ENCODE results near the gene ANK3. TPM values are rescaled to one million over a fixed set of nuclear protein-coding genes. Genes with fewer than 3 reads are reported as not detected.
A peak's percentile ranks its signal among the peaks of the same experiment; 100 is the strongest.

Gene ANK3
- total and polyA plus RNA-seq, 7 donors = 11.6 to 170 (median 94.2) TPM

DNA sequence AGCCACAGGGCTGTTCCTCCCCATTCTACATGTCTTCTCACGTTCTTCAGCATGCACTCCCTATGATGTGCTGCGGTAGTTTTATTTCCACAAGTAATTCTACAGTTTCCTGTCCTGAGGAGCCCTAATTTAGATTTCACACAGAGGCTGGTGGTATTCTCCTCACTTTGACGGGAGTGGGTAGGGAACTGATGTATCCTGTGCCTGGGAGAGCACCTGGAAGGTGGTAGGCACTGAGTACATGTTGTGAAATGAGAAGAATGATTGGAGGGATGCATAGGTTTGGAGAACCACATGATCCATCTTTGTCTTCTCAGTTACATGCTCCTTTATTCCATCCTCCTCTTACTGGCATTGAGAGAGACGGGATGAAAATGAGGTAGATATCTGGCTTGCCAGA is 365.2 kb downstream of the ANK3 start:
- whole genome bisulfite sequencing, 3 donors = 77 to 83% (median 82%) methylated on average over 4 of the region's 4 CpGs
- DNase-seq (no peak), ATAC-seq (peak in 1 of 4 donors; percentile 28)
- no peaks in the 10 kb centered on the region for H3K36me3 ChIP-seq (ENCODE audit: insufficient read depth in 1 of 2, low read depth in 1 of 2)
- no peaks in the 10 kb centered on the region for H3K4me1 ChIP-seq
- H3K4me3 ChIP-seq = no peak overlapping the region
- intact Hi-C loops (cut with DNase I) = no loop called here
- H3K9me3 ChIP-seq = no peaks in the 10 kb centered on the region
- TF ChIP-seq, protein P1, sequence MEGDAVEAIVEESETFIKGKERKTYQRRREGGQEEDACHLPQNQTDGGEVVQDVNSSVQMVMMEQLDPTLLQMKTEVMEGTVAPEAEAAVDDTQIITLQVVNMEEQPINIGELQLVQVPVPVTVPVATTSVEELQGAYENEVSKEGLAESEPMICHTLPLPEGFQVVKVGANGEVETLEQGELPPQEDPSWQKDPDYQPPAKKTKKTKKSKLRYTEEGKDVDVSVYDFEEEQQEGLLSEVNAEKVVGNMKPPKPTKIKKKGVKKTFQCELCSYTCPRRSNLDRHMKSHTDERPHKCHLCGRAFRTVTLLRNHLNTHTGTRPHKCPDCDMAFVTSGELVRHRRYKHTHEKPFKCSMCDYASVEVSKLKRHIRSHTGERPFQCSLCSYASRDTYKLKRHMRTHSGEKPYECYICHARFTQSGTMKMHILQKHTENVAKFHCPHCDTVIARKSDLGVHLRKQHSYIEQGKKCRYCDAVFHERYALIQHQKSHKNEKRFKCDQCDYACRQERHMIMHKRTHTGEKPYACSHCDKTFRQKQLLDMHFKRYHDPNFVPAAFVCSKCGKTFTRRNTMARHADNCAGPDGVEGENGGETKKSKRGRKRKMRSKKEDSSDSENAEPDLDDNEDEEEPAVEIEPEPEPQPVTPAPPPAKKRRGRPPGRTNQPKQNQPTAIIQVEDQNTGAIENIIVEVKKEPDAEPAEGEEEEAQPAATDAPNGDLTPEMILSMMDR (IDR thresholded peaks at IDR 0.05) = no peak
- H3K27me3 ChIP-seq (ENCODE audit: insufficient read depth in 3 of 3, low read length in 2 of 3) = no peaks in the 10 kb centered on the region
- H3K27ac ChIP-seq = no peak overlapping the region

DNA sequence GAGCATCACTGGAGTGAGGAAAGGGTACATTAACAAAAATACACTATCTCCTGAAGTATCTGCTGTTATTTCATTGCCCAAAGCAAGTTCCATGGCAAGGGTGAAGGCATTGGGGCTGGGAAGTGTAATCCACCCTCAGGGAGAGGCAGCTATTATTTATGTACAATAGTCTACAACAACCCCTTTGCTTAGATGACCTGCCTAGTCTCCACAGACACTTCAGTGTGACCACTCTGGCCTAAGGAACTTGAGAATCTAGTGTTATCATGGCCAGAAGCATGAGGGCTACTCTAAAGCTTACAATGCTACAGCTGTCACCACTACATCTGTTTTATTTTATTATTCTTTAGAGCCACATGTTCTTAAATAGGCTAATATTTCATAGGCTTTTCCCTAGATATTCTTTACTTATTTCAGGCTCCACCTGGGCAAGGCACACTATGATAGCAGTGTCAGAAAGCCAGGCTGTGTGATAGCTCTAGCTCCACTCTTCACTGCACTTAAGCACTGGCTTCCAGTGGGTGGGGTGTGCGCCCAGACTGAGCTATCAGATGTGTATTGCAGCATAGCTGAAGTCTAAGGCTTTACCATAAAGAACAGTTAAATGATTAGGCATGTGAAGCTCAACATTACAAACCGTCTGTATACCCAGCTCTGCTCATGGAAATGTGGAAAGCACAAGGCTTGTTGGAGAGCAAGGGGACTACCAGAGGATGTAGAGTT is 366.4 kb downstream of the ANK3 start:
- ATAC-seq = peak in 1 of 4 donors; percentile 8
- no peaks in the 10 kb centered on the region for H3K27me3 ChIP-seq (ENCODE audit: insufficient read depth in 3 of 3, low read length in 2 of 3)
- 38 to 56% (median 39%) methylated on average over 2 of the region's 2 CpGs for WGBS, 3 donors
- no peaks in the 10 kb centered on the region for H3K9me3 ChIP-seq
- H3K36me3 ChIP-seq (ENCODE audit: insufficient read depth in 1 of 2, low read depth in 1 of 2) = no peaks in the 10 kb centered on the region
- H3K4me3 ChIP-seq = no peak overlapping the region
- TF ChIP-seq, protein P1 (IDR thresholded peaks at IDR 0.05) = no peak
- H3K27ac ChIP-seq = no peak overlapping the region
- H3K4me1 ChIP-seq = no peaks in the 10 kb centered on the region
- intact Hi-C loops (cut with DNase I) = no loop called here
- no peak for DNase-seq

- no peaks in the 10 kb centered on the region for H3K27me3 ChIP-seq (ENCODE audit: insufficient read depth in 3 of 3, low read length in 2 of 3)
- no peak overlapping the region for H3K4me3 ChIP-seq
- no peaks in the 10 kb centered on the region for H3K9me3 ChIP-seq
- H3K27ac ChIP-seq = no peak overlapping the region
- H3K4me1 ChIP-seq = no peaks in the 10 kb centered on the region
- DNase-seq (no peak), ATAC-seq (no peak)
- TF ChIP-seq, protein P1 (IDR thresholded peaks at IDR 0.05) = no peak
- no peaks in the 10 kb centered on the region for H3K36me3 ChIP-seq (ENCODE audit: insufficient read depth in 1 of 2, low read depth in 1 of 2)
- intact Hi-C loops (cut with DNase I) = no loop called here
- 76 to 86% (median 76%) methylated on average over 2 of the region's 2 CpGs for WGBS, 3 donors
Measured at GRCh38 chr10:60021361-60021760, 368.3 kb downstream of the ANK3 start.

DNA sequence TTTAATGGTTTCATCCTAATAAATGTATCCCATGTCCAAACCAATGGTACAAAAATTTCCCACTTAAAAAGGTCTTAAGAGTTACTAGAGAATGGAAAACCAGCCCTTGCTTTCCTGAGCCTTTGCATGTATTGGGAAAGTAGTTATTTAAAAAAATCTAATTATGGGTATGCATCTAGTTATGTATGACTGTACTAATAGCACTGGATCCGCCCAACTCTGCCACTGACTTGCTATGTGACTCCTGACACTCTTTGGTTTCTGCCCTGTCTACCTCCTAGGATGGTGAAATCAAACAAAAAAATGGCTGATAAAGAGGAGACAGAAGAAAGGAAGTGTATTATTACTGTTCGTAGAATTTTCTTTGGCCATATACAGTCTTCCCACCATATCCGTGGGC is 372.9 kb downstream of the ANK3 start:
- 90 to 96% (median 92%) methylated on average over 3 of the region's 3 CpGs for WGBS, 3 donors
- Histone ChIP-seq H3K4me3 (no peak overlapping the region), H3K36me3 (ENCODE audit: insufficient read depth in 1 of 2, low read depth in 1 of 2) (no peaks in the 10 kb centered on the region), H3K27me3 (ENCODE audit: insufficient read depth in 3 of 3, low read length in 2 of 3) (no peaks in the 10 kb centered on the region), H3K27ac (no peak overlapping the region), H3K9me3 (no peaks in the 10 kb centered on the region), H3K4me1 (no peaks in the 10 kb centered on the region)
- DNase-seq (no peak), ATAC-seq (no peak)
- TF ChIP-seq, protein P1 (IDR thresholded peaks at IDR 0.05) = no peak
- intact Hi-C loops (cut with DNase I) = no loop called here

Data from psoas muscle (tissue), 8 donors.